CD4-positive, alpha-beta memory T cell (primary cell): ENCODE results near the gene TMCC3. TPM values are rescaled to one million over a fixed set of nuclear protein-coding genes. Genes with fewer than 3 reads are reported as not detected.

Experiments
- CTCF ChIA-PET: fragments of 350-600 bp; sonication (Branson Sonifier 250); formaldehyde crosslinking; loops from one replicate; lab custom pipeline; 2021; ENCODE audit warnings: inconsistent platforms; ENCODE audit not compliant: partially characterized antibody; lab: Charles Lee
- POLR2A ChIA-PET: fragments of 350-600 bp; sonication (Branson Sonifier 250); formaldehyde crosslinking; loops from one replicate; lab custom pipeline; 2021; ENCODE audit not compliant: partially characterized antibody; lab: Charles Lee
- DNase-seq, 5 donors: peaks; one replicate each; pipeline versions ENCODE4 v3.0.0 to v3.0.0-alpha.2; 2020 to 2022; ENCODE audit warnings: mixed read lengths in 1 of 5
- H3K27ac ChIP-seq: one replicate; pipeline ENCODE4 v1.7.0; 2013; ENCODE audit warnings: low read depth, low read length
- H3K27me3 ChIP-seq: 2 replicates; pipeline ENCODE4 v1.7.0; 2013; ENCODE audit warnings: mild to moderate bottlenecking, low read length, moderate library complexity; ENCODE audit not compliant: insufficient read depth
- H3K36me3 ChIP-seq: 2 replicates; pipeline ENCODE4 v1.7.0; 2013; ENCODE audit warnings: mild to moderate bottlenecking, low read length, moderate library complexity; ENCODE audit not compliant: insufficient read depth
- H3K4me1 ChIP-seq: 2 replicates; pipeline ENCODE4 v1.7.0; 2013; ENCODE audit warnings: mild to moderate bottlenecking, low read length, moderate library complexity; ENCODE audit not compliant: insufficient read depth
- H3K4me3 ChIP-seq, 2 donors: one replicate each; pipeline ENCODE4 v1.7.0; 2013; ENCODE audit warnings: low read length in 2 of 2, mild to moderate bottlenecking in 1 of 2
- H3K9me3 ChIP-seq, 2 donors: one replicate each; pipeline ENCODE4 v1.7.0; 2013; ENCODE audit warnings: low read length in 2 of 2, control low read depth in 1 of 2; ENCODE audit not compliant: control insufficient read depth in 1 of 2
- H3K27ac Mint-ChIP-seq, 7 donors: one replicate each; pipeline ENCODE4 v1.8.0; 2020 to 2021; ENCODE audit warnings: mixed read lengths in 7 of 7, mild to moderate bottlenecking in 6 of 7, inconsistent platforms in 3 of 7, moderate library complexity in 3 of 7
- H3K27me3 Mint-ChIP-seq, 2 donors: one replicate each; pipeline ENCODE4 v1.8.0; 2020 to 2021; ENCODE audit warnings: mixed read lengths in 2 of 2
- H3K36me3 Mint-ChIP-seq, 2 donors: one replicate each; pipeline ENCODE4 v1.8.0; 2020 to 2021; ENCODE audit warnings: mixed read lengths in 2 of 2, inconsistent platforms in 1 of 2, mild to moderate bottlenecking in 1 of 2
- H3K4me1 Mint-ChIP-seq, 4 donors: one replicate each; pipeline ENCODE4 v1.8.0; 2020 to 2021; ENCODE audit warnings: mixed read lengths in 4 of 4, mild to moderate bottlenecking in 1 of 4
- H3K4me3 Mint-ChIP-seq, 8 donors: one replicate each; pipeline ENCODE4 v1.8.0; 2020 to 2021; ENCODE audit warnings: mixed read lengths in 8 of 8, mild to moderate bottlenecking in 7 of 8, moderate library complexity in 6 of 8, inconsistent platforms in 3 of 8
- H3K9me3 Mint-ChIP-seq, 8 donors: one replicate each; pipeline ENCODE4 v1.8.0; 2020 to 2021; ENCODE audit warnings: mixed read lengths in 8 of 8, mild to moderate bottlenecking in 5 of 8, inconsistent platforms in 3 of 8, moderate library complexity in 1 of 8
- intact Hi-C: fragments of 100-400 bp; cut with micrococcal nuclease; formaldehyde crosslinking; loops from one replicate; pipeline ENCODE4 v1.15.1; 2023
- polyA plus RNA-seq, 2 donors: library from polyadenylated mRNA; unstranded; fragments of 300-500 nt; fragmentation: Illumina TruSeq; gene quantifications; one replicate each; pipeline ENCODE4 v1.2.3, GENCODE V29; 2021
- total RNA-seq, 2 experiments: library from RNA; stranded (reverse); gene quantifications; one replicate each; pipeline ENCODE4 v1.2.3, GENCODE V29; 2021

TMCC3 gene
- total and polyA plus RNA-seq, 4 experiments from 2014 or later = 0.14 to 0.91 (median 0.30) TPM

DNA sequence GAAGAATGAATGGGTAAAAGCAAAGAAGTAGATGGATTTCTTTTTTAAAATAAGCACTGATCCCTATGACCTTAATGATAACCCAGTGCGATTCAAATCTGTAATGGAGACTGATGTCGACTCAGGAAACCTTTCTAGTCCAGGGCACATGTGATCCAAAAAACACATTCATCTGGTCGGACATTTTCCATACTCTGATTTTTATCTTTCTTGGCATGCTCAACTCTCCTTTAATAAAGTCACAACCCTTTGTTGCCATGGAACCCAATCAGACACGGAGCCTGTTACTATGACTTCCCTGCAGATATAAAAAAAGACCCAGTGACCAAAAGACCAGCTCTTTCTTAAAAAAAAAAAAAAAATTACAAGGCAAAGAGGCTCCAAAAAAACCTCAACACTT lies 27.9 kb downstream of the TMCC3 start:
- Histone ChIP-seq H3K4me3 (no peak overlapping the region), H3K36me3 (no peaks in the 10 kb centered on the region), H3K9me3 (no peaks in the 10 kb centered on the region), H3K4me1 (peaks cover 7% of the 10 kb centered on the region), H3K27me3 (no peaks in the 10 kb centered on the region), H3K27ac (no peak overlapping the region)
- Mint-ChIP-seq H3K4me1 (peaks cover 14 to 27% (median 21%) of the 10 kb centered on the region in 4 donors), H3K9me3 (peaks cover 0 to 2% (median 0%) of the 10 kb centered on the region in 8 donors), H3K36me3 (peaks cover 0 to 2% of the 10 kb centered on the region in 2 donors), H3K27ac (peak overlapping the region in 6 of 7 donors; percentile 9 to 92 (median 88)), H3K4me3 (peak overlapping the region in 7 of 8 donors; percentile 74 to 90 (median 83)), H3K27me3 (no peaks in the 10 kb centered on the region)
- no peak for DNase-seq
- POLR2A ChIA-PET = no interaction called here
- intact Hi-C loops = no loop called here
- CTCF ChIA-PET = interaction anchor here (0.7 to 3.5 kb wide), 3 partner anchors 18 to 21 kb away, joined by 3 to 12 read pairs (median 3); no protein-coding TSS in a partner anchor

DNA sequence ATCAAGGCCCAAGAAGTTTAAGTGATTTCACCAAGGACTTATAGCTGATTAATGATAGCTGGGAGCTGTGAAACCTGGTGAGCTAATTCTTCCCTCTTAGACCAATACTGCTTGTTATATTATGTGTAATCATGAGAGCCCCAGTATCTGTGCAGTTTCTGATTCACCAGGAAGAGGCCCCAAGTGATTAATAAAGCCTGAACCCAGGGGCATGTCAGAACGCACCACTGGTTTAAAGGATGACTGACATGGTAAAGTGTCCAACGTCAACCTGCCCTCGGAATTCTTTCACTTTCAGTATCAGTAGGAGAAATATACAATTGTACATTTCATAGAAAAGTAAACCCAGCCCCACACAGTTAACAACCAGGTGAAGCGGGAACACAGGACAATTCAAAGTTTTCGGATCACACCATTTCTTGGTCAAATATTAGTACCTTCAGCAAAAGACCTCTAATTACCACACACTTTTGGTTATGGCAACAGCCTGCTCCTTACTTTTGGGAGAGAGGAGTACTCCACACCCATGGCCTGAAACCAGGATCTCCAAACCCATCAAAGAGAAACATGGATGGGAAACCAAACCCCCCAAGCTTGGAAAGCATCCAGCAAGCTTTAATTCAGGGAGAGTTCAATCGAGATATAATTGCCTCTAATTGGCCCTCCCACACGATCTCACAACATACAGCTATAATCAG lies 28.5 kb downstream of the TMCC3 start:
- Mint-ChIP-seq H3K9me3 (peaks cover 0 to 2% (median 0%) of the 10 kb centered on the region in 8 donors), H3K36me3 (peaks cover 0 to 2% of the 10 kb centered on the region in 2 donors), H3K27me3 (no peaks in the 10 kb centered on the region), H3K4me1 (peaks cover 14 to 27% (median 21%) of the 10 kb centered on the region in 4 donors), H3K4me3 (peak overlapping the region; percentile 73 to 90 (median 82)), H3K27ac (peak overlapping the region; percentile 17 to 92 (median 88))
- Histone ChIP-seq H3K4me3 (peak overlapping the region in 1 of 2 donors; percentile 7), H3K4me1 (peaks cover 7% of the 10 kb centered on the region), H3K9me3 (no peaks in the 10 kb centered on the region), H3K36me3 (no peaks in the 10 kb centered on the region), H3K27ac (no peak overlapping the region), H3K27me3 (no peaks in the 10 kb centered on the region)
- intact Hi-C loops = no loop called here
- peak; percentile 29 to 51 (median 35) for DNase-seq
- ChIA-PET CTCF (interaction anchor here (0.9 to 3.5 kb wide), 3 partner anchors 11 to 519 kb away, joined by 3 to 12 read pairs (median 3); no protein-coding TSS in a partner anchor), POLR2A (interaction anchor here (1.1 kb wide), 1 partner anchor 945 kb away, joined by 3 read pairs; the partner anchor contains the start of gene CRADD)

DNA sequence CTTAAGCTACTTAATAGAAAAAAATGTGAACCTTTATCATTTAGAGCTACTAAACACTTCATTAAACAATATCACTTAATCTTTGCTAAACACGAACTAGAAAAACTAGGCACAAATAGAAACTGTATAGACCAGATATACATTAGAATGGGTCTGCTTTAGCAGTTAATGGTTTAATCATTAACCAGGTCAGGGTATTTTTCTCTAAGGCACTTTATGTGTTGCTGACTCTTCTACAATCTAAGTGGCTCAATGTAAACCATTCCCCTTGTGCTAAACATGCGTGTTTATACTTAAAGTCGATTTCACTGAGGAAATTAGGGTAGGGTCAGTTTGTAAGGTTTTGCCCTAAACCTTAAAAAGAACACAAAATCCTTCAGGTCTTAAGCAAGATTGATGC lies 29.7 kb downstream of the TMCC3 start:
- no peaks in the 10 kb centered on the region for H3K9me3 Mint-ChIP-seq
- Histone ChIP-seq H3K4me3 (no peak overlapping the region), H3K27ac (no peak overlapping the region), H3K27me3 (no peaks in the 10 kb centered on the region), H3K36me3 (no peaks in the 10 kb centered on the region), H3K9me3 (no peaks in the 10 kb centered on the region), H3K4me1 (peaks cover 7% of the 10 kb centered on the region)
- no peak overlapping the region for H3K27ac Mint-ChIP-seq
- no peak overlapping the region for H3K4me3 Mint-ChIP-seq
- no peak for DNase-seq
- peaks cover 0 to 2% of the 10 kb centered on the region in 2 donors for H3K36me3 Mint-ChIP-seq
- ChIA-PET POLR2A (interaction anchor here (1.1 kb wide), 1 partner anchor 944 kb away, joined by 3 read pairs; the partner anchor contains the start of gene CRADD), CTCF (interaction anchor here (0.9 to 3.5 kb wide), 3 partner anchors 10 to 518 kb away, joined by 3 to 12 read pairs (median 3); no protein-coding TSS in a partner anchor)
- peaks cover 14 to 27% (median 21%) of the 10 kb centered on the region in 4 donors for H3K4me1 Mint-ChIP-seq
- H3K27me3 Mint-ChIP-seq = no peaks in the 10 kb centered on the region
- intact Hi-C loops = no loop called here

DNA sequence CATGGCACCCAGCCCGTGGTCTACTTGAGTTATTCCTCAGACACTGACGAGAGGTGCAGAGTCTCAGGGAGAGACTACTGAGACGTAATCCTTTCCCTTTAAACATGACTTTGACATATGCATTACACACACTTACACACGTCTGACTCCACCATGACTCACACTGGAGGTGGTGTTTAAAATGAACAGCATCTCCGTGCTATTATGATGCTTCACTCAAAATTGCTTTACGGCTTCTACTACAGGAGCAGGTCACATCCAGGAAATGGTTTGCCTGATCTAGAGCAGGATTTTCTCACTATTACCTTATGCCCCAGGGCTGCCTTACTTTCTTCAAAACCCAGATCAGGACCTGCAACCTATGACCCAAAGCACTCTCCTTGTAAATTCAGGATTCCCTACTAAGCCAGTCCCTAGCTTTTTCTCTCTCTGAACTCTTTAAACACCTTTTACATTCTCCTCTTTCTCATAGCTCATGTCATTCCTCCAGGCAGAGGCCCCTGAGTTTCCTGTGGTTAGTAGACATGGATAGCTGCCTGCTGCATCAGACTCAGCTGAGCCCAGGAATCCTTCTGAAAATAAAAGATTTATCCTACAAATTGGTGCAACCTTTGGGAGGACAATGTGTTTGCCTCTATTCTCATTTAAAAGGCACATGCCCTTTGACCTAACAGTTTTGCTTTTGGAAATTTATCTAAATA lies 31.2 kb downstream of the TMCC3 start:
- intact Hi-C loops = no loop called here
- DNase-seq = peak in 1 of 5 donors; percentile 34
- POLR2A ChIA-PET = no interaction called here

DNA sequence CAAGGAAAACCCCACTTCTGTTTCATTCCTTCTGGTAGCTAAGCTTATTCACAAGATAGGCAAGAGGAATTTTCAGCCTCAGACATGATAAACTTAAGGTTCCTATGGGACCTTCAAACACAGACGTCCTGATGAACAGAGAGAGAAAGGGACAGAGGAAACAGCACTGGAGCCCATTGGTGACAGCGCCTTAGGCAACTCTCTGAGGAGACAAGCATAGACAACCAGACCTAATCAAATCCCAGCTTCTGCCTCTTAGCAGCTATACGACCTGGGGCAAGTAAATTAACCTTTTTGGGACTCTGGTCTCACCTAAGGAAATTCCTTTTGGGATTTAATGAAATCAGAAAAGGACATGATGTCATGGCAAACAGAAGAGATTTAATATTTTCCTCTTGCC lies 33.3 kb downstream of the TMCC3 start:
- Mint-ChIP-seq H3K27me3 (no peaks in the 10 kb centered on the region), H3K9me3 (no peaks in the 10 kb centered on the region), H3K4me3 (no peak overlapping the region), H3K27ac (no peak overlapping the region), H3K4me1 (peaks cover 11 to 22% (median 17%) of the 10 kb centered on the region in 4 donors), H3K36me3 (peaks cover 0 to 2% of the 10 kb centered on the region in 2 donors)
- Histone ChIP-seq H3K4me3 (no peak overlapping the region), H3K36me3 (no peaks in the 10 kb centered on the region), H3K4me1 (peaks cover 7% of the 10 kb centered on the region), H3K9me3 (no peaks in the 10 kb centered on the region), H3K27me3 (no peaks in the 10 kb centered on the region), H3K27ac (no peak overlapping the region)
- intact Hi-C loops = no loop called here
- CTCF ChIA-PET = interaction anchor here (0.6 kb wide), 1 partner anchor 50 kb away, joined by 4 read pairs; no protein-coding TSS in a partner anchor
- POLR2A ChIA-PET = no interaction called here
- no peak for DNase-seq

More for the DNA sequence above, 31.2 kb downstream of the TMCC3 start:
- Histone ChIP-seq H3K4me1 (peaks cover 7% of the 10 kb centered on the region), H3K27ac (no peak overlapping the region), H3K4me3 (no peak overlapping the region), H3K27me3 (no peaks in the 10 kb centered on the region), H3K9me3 (no peaks in the 10 kb centered on the region), H3K36me3 (no peaks in the 10 kb centered on the region)
- Mint-ChIP-seq H3K4me1 (peaks cover 16 to 27% (median 21%) of the 10 kb centered on the region in 4 donors), H3K27ac (peak overlapping the region in 1 of 7 donors; percentile 25), H3K36me3 (peaks cover 0 to 2% of the 10 kb centered on the region in 2 donors), H3K9me3 (no peaks in the 10 kb centered on the region), H3K4me3 (peak overlapping the region in 1 of 8 donors; percentile 35), H3K27me3 (no peaks in the 10 kb centered on the region)
- CTCF ChIA-PET = no interaction called here

DNA sequence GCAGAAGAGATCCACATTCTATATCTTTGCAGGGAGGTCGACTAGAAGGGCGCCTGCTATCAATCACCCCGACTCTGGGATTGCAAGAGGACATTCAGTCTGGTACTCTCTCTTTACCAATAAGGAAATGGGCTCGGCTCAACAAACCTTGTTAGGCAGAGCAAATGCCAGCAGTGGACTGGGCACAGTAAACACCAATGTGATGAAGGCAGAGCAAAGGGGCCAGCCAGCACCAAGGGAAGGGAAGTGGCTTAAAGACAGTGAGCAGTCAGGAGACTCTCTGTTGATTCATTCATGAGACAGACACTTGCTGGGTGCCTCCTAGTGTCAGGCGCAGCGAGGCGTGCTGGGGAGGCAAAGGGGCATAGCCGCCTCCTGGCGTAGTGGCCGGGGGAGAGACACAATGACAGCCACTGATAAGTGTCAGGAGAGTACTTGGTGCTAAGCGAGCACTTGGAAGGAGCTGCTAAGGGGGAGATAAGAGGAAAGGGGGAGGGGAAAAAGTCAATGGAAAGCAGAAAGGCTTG lies 34.1 kb downstream of the TMCC3 start:
- H3K36me3 Mint-ChIP-seq = no peaks in the 10 kb centered on the region
- no peak overlapping the region for H3K4me3 ChIP-seq
- H3K4me1 Mint-ChIP-seq = peaks cover 5 to 14% (median 9%) of the 10 kb centered on the region in 4 donors
- peaks cover 4% of the 10 kb centered on the region for H3K4me1 ChIP-seq
- ChIA-PET POLR2A (no interaction called here), CTCF (interaction anchor here (0.6 kb wide), 1 partner anchor 51 kb away, joined by 4 read pairs; no protein-coding TSS in a partner anchor)
- no peak for DNase-seq
- no peak overlapping the region for H3K4me3 Mint-ChIP-seq
- intact Hi-C loops = no loop called here
- H3K27me3 ChIP-seq = no peaks in the 10 kb centered on the region
- H3K9me3 Mint-ChIP-seq = no peaks in the 10 kb centered on the region
- H3K9me3 ChIP-seq = no peaks in the 10 kb centered on the region
- no peak overlapping the region for H3K27ac Mint-ChIP-seq
- no peaks in the 10 kb centered on the region for H3K27me3 Mint-ChIP-seq
- H3K27ac ChIP-seq = no peak overlapping the region
- H3K36me3 ChIP-seq = no peaks in the 10 kb centered on the region
